HG02938 (cell line): ENCODE measurements around the gene EHBP1.
"Not testable (repeated sequence)": the region's sequence is repeated elsewhere in the genome, so short reads cannot be mapped to it uniquely, and the experiment has no call there.

ENCODE experiments used
- ATAC-seq: cut with Tn5 transposase; IDR thresholded peaks from one replicate; pipeline ENCODE4 v1.9.1; 2021; ENCODE audit warnings: mild to moderate bottlenecking, moderate library complexity; ENCODE audit not compliant: unreplicated experiment

The EHBP1 gene

GRCh38 chr2:63003351-63003750 lies 297.8 kb downstream of the EHBP1 start:
- ATAC-seq: no peak

- ATAC-seq: no peak
Measured at GRCh38 chr2:63007813-63008458, 302.4 kb downstream of the EHBP1 start.

GRCh38 chr2:63008838-63009237 lies 303.3 kb downstream of the EHBP1 start:
- ATAC-seq: no peak

- no peak for ATAC-seq
Measured at GRCh38 chr2:63009490-63009889, 304.0 kb downstream of the EHBP1 start.

GRCh38 chr2:63012541-63012940 lies 307.0 kb downstream of the EHBP1 start:
- no peak for ATAC-seq

GRCh38 chr2:63013438-63013837 lies 307.9 kb downstream of the EHBP1 start:
- no peak for ATAC-seq

GRCh38 chr2:63015389-63015788 lies 309.9 kb downstream of the EHBP1 start:
- no peak for ATAC-seq

- ATAC-seq: no peak
Measured at GRCh38 chr2:63018439-63018838, 312.9 kb downstream of the EHBP1 start.

GRCh38 chr2:63019686-63020085 lies 314.2 kb downstream of the EHBP1 start:
- ATAC-seq: not testable (repeated sequence)

GRCh38 chr2:63023444-63023843 lies 317.9 kb downstream of the EHBP1 start:
- ATAC-seq: no peak

GRCh38 chr2:63027220-63027619 lies 321.7 kb downstream of the EHBP1 start:
- ATAC-seq: no peak

GRCh38 chr2:63029058-63029457 lies 323.5 kb downstream of the EHBP1 start:
- ATAC-seq: no peak

GRCh38 chr2:63034526-63034925 lies 329.0 kb downstream of the EHBP1 start:
- no peak for ATAC-seq

GRCh38 chr2:63035169-63035568 lies 329.7 kb downstream of the EHBP1 start:
- no peak for ATAC-seq

- ATAC-seq: no peak
Measured at GRCh38 chr2:63035660-63036059, 330.1 kb downstream of the EHBP1 start.

- no peak for ATAC-seq
Measured at GRCh38 chr2:63038034-63038433, 332.5 kb downstream of the EHBP1 start.

- no peak for ATAC-seq
Measured at GRCh38 chr2:63040586-63040985, 335.1 kb downstream of the EHBP1 start.

GRCh38 chr2:63041592-63041991 lies 336.1 kb downstream of the EHBP1 start:
- no peak for ATAC-seq

GRCh38 chr2:63044362-63045327 lies 339.1 kb downstream of the EHBP1 start:
- ATAC-seq: no peak

- no peak for ATAC-seq
Measured at GRCh38 chr2:63046552-63046951, 341.0 kb downstream of the EHBP1 start.

GRCh38 chr2:63046961-63047320 lies 341.4 kb downstream of the EHBP1 start:
- no peak for ATAC-seq
